Measurements from ENCODE around the gene SPAG16. TPM values are rescaled to one million over a fixed set of nuclear protein-coding genes. Genes with fewer than 3 reads are reported as not detected.

Gene SPAG16
- total RNA-seq, 1 donor from 2014 or later = 7.6 TPM

DNA sequence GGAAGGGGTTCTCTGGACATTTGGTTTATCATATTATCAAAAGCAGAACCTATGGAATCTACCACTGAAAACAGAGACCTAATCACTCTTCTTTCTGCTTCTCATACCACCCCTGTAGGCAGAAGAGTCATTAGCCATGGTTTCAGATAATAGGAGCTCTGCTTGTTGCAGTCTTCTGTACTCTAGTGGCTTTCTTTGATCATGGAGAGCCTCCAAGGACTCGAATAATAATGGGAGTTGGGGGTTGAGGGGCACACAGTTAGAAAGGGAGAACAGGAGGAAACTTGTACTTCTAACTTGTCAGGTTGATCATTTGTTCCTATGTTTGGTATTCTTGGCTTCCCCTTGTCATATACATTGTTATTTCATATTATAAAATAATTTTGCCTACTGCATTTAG is 1074.2 kb downstream of the SPAG16 start:
- Histone ChIP-seq H3K36me3 (no peaks in the 10 kb centered on the region), H3K4me3 (no peak overlapping the region), H3K4me1 (no peaks in the 10 kb centered on the region), H3K27me3 (no peaks in the 10 kb centered on the region), H3K27ac (no peak overlapping the region), H3K9me3 (no peaks in the 10 kb centered on the region)
- TF ChIP-seq, protein P1, sequence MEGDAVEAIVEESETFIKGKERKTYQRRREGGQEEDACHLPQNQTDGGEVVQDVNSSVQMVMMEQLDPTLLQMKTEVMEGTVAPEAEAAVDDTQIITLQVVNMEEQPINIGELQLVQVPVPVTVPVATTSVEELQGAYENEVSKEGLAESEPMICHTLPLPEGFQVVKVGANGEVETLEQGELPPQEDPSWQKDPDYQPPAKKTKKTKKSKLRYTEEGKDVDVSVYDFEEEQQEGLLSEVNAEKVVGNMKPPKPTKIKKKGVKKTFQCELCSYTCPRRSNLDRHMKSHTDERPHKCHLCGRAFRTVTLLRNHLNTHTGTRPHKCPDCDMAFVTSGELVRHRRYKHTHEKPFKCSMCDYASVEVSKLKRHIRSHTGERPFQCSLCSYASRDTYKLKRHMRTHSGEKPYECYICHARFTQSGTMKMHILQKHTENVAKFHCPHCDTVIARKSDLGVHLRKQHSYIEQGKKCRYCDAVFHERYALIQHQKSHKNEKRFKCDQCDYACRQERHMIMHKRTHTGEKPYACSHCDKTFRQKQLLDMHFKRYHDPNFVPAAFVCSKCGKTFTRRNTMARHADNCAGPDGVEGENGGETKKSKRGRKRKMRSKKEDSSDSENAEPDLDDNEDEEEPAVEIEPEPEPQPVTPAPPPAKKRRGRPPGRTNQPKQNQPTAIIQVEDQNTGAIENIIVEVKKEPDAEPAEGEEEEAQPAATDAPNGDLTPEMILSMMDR (IDR thresholded peaks at IDR 0.05) = no peak
- DNase-seq (ENCODE audit: low spot score in 2 of 2) = no peak
- intact Hi-C loops (cut with DNase I) = no loop called here

DNA sequence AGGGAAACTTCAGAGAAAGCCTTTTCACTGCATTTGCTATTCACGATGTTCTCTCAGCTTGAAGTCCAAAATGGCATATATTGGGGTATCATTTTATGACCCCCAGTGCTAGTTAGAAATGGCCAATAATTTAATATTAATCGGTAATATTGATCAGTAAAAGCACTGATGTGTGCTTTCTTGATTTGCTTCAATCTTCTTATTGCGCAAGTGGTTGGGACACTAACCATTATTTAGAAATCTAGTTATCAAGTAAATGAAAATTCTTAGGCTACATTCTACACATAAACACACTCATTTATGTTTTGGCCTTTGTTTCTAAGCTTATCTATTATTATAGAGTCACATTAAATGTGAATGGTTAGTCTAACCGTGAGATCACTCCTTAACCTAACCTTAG is 1076.9 kb downstream of the SPAG16 start:
- Histone ChIP-seq H3K27me3 (no peaks in the 10 kb centered on the region), H3K4me1 (no peaks in the 10 kb centered on the region)
- intact Hi-C loops (cut with DNase I) = no loop called here

DNA sequence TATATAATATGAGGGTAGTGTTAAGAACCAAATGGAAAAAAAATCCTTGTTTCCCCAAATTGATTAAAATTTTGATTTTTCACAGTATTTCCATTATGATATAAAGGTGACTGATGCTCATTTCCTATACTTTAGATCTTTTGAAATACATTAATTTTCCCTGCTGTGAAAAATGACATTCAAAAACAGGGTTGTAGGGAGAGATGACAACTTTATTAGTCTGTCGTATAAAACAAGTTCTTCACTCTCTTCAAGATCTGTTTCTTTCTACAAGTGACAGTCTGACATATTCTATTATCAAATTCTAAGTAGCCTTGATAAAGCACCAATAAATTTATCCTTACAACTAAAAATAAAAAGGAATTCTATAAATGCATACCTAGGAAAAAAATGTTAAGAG is 1081.3 kb downstream of the SPAG16 start:
- Histone ChIP-seq H3K27ac (no peak overlapping the region), H3K4me1 (no peaks in the 10 kb centered on the region), H3K36me3 (no peaks in the 10 kb centered on the region), H3K4me3 (no peak overlapping the region), H3K9me3 (no peaks in the 10 kb centered on the region), H3K27me3 (no peaks in the 10 kb centered on the region)
- no peak for DNase-seq (ENCODE audit: low spot score in 2 of 2)
- intact Hi-C loops (cut with DNase I) = no loop called here
- TF ChIP-seq, protein P1 (IDR thresholded peaks at IDR 0.05) = no peak

More for the DNA sequence above, 1076.9 kb downstream of the SPAG16 start:
- Histone ChIP-seq H3K27ac (no peak overlapping the region), H3K4me3 (no peak overlapping the region), H3K36me3 (no peaks in the 10 kb centered on the region), H3K9me3 (no peaks in the 10 kb centered on the region)
- TF ChIP-seq, protein P1 (IDR thresholded peaks at IDR 0.05) = no peak
- DNase-seq (ENCODE audit: low spot score in 2 of 2) = no peak

DNA sequence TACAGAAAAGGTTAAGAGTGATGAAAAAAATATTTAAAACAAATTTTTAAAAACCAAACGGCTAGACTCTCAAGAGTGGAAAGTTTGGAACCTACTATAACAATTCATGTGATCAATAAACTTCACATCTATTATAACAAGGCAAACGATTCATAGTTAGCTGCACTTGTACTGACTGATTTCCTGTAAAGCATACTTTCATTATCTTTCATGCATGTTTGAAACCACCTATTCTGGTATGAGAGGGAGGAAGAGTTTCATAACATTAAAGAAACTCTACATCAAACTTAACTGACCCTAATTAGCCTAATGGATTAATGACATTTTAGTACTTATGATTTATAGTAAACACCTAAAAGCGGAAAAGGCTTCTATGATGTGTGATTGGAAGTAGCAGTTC is 1082.9 kb downstream of the SPAG16 start:
- no peak overlapping the region for H3K27ac ChIP-seq
- H3K4me3 ChIP-seq = no peak overlapping the region
- intact Hi-C loops (cut with DNase I) = no loop called here
- TF ChIP-seq, protein P1 (IDR thresholded peaks at IDR 0.05) = no peak
- DNase-seq (ENCODE audit: low spot score in 2 of 2) = no peak
- H3K9me3 ChIP-seq = no peaks in the 10 kb centered on the region
- no peaks in the 10 kb centered on the region for H3K4me1 ChIP-seq
- H3K27me3 ChIP-seq = no peaks in the 10 kb centered on the region
- H3K36me3 ChIP-seq = no peaks in the 10 kb centered on the region

DNA sequence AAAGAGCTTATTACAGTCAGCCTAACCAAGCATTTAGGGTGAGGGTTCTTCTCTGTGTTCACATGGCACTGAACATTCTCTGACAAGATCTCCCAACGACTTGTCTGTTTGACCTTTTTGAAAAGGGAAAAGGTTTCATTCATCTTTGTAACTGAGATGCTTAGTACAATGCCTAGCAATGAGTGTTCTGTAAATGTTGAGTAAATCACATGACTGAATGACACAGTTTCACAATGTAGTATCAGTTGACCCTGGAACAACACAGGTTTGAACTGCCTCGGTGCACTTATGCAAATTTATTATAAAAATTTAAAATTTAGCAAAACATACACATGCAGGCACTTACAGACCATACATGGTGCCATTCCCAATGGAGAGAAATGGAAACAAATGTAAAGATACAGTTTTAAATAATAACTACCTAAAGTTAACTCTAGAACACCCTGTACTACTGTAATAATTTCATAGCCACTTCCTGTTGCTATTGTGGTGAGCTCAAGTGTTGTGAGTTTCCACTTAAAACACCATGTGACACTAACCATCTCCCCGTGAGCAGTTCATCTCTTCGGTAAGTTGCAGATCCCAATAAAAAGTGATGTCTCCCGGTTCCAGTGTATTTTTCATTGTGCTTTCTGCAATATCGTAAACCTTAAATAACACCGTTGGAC is 1092.5 kb downstream of the SPAG16 start:
- no peaks in the 10 kb centered on the region for H3K27me3 ChIP-seq
- no peak overlapping the region for H3K27ac ChIP-seq
- no peaks in the 10 kb centered on the region for H3K9me3 ChIP-seq
- intact Hi-C loops (cut with DNase I) = no loop called here
- no peak for DNase-seq (ENCODE audit: low spot score in 2 of 2)
- no peak overlapping the region for H3K4me3 ChIP-seq
- TF ChIP-seq, protein P1 (IDR thresholded peaks at IDR 0.05) = no peak
- no peaks in the 10 kb centered on the region for H3K4me1 ChIP-seq
- H3K36me3 ChIP-seq = no peaks in the 10 kb centered on the region

DNA sequence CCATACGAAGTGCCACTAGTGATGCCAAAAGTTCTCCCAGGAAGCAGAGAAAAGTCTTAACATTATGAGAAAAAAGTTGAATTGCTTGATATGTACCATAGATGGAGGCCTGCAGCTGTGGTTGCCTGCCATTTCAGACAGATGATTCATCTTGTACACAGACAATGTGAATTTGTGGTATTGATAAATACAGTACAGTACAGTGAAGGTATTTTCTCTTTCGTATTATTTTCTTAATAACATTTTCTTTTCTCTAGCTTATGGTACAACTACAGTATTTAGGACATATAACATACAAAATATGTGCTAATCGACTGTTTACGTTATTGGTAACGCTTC is 1093.0 kb downstream of the SPAG16 start:
- no peak overlapping the region for H3K27ac ChIP-seq
- no peaks in the 10 kb centered on the region for H3K36me3 ChIP-seq
- no peaks in the 10 kb centered on the region for H3K9me3 ChIP-seq
- intact Hi-C loops (cut with DNase I) = no loop called here
- DNase-seq (ENCODE audit: low spot score in 2 of 2) = no peak
- TF ChIP-seq, protein P1 (IDR thresholded peaks at IDR 0.05) = no peak
- H3K4me3 ChIP-seq = no peak overlapping the region
- no peaks in the 10 kb centered on the region for H3K27me3 ChIP-seq
- H3K4me1 ChIP-seq = no peaks in the 10 kb centered on the region
